Measurements from ENCODE around the gene OTOG.

Gene OTOG

DNA sequence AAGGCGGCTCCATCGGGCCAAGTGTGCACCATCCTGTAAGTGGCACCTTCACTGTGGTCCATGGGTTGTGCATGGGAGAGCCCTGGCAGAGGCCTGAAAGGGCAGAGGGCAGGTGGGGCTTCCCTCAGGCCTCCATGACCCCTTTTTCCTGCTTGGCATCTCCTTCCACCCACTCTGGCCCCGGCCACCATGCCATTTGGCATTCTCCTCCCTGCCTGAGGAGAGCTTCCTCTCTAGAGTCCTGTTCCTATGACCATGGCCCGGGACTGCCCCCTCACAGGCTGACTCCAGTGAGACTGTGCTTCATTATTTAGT lies 4.9 kb downstream of the OTOG start (continued):
- TF ChIP-seq, protein P1, sequence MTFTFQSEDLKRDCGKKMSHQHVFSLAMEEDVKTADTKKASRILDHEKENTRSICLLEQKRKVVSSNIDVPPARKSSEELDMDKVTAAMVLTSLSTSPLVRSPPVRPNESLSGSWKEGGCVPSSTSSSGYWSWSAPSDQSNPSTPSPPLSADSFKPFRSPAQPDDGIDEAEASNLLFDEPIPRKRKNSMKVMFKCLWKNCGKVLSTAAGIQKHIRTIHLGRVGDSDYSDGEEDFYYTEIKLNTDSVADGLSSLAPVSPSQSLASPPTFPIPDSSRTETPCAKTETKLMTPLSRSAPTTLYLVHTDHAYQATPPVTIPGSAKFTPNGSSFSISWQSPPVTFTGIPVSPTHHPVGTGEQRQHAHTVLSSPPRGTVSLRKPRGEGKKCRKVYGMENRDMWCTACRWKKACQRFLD (tag by site-specific recombination; IDR thresholded peaks at IDR 0.05) = no peak
- no peak for TF ChIP-seq ZNF426 (tag by site-specific recombination; IDR thresholded peaks at IDR 0.05)

DNA sequence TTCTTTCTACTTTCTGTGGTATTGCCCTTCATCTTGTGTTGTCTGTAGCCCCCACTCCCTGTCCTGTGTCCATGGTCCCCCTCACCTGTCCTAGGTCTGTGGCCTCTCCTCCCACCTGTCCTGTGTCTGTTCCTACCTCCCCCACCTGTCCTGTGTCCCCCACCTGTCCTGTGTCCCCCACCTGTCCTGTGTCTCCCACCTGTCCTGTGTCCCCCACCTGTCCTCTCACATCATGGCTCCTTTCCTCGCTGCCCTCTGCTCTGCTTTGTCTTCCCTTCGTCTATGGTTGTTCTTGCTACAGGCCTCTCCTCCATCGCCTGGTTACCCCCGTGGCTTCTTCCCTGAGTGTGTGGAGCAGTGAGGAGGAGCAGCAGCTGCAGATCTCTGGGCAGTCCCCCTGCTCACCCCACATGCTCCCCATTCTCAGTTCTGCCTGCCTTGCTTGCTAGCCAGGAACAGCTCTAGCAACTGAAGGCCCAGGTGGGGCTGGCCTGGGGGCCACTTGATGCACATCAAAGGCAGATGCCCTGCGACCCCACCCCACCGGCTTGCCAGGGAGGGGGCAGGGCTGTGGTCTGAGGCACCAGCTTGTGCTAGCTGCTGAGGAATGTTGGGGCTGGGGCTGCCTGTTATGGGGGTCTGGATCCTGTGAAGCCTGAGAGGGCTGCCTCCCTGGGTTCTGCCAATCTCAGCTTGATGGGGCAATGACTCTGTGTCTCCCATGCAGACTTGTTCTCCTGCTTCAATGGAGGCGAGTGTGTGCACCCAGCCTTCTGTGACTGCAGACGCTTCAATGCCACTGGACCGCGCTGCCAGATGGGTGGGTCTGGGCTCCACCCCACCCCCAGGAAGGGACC lies 5.6 kb downstream of the OTOG start:
- H3K4me1 ChIP-seq (ENCODE audit: control insufficient read depth, insufficient read depth, low read length) = no peaks in the 10 kb centered on the region
- ChIA-PET CTCF (interaction anchor here (1.6 to 1.7 kb wide), 2 partner anchors 12 to 25 kb away, joined by 3 to 7 read pairs; no protein-coding TSS in a partner anchor), POLR2A (no interaction called here)
- H3K27ac ChIP-seq (ENCODE audit: extremely low read depth, low read depth, low read length) = no peak overlapping the region
- H3K4me3 ChIP-seq (ENCODE audit: low read depth, low read length) = no peak overlapping the region
- no peak for TF ChIP-seq MZF1 (tag by site-specific recombination; IDR thresholded peaks at IDR 0.05; ENCODE audit: borderline replicate concordance)
- 0 out of 2 replicates have a peak, but pooled peaks have one; percentile 18 for TF ChIP-seq ZEB2 (tag by site-specific recombination; IDR thresholded peaks at IDR 0.05)
- no peaks in the 10 kb centered on the region for H3K9me3 ChIP-seq (ENCODE audit: control insufficient read depth, insufficient read depth, low read depth, low read length)
- no peaks in the 10 kb centered on the region for H3K36me3 ChIP-seq (ENCODE audit: control insufficient read depth in 2 of 2, insufficient read depth in 1 of 2, low read length in 2 of 2)

DNA sequence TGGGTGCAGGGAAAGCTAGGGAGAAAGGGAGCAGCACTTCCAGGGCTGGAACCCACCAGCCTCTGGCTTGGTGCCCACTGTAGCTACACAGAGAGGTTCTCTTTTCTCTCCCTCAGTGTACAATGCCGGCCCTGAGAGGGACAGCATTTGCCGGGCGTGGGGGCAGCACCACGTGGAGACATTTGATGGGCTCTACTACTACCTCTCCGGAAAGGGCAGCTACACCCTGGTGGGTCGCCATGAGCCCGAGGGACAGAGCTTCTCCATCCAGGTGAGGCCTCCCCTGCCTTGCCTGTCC lies 6.1 kb downstream of the OTOG start:
- CTCF ChIA-PET = interaction anchor here (0.7 to 1.7 kb wide), 3 partner anchors 11 to 178 kb away, joined by 3 to 7 read pairs (median 3); no protein-coding TSS in a partner anchor
- Histone ChIP-seq H3K9me3 (ENCODE audit: control insufficient read depth, insufficient read depth, low read depth, low read length) (no peaks in the 10 kb centered on the region), H3K36me3 (ENCODE audit: control insufficient read depth in 2 of 2, insufficient read depth in 1 of 2, low read length in 2 of 2) (no peaks in the 10 kb centered on the region), H3K4me3 (ENCODE audit: low read depth, low read length) (no peak overlapping the region), H3K4me1 (ENCODE audit: control insufficient read depth, insufficient read depth, low read length) (no peaks in the 10 kb centered on the region), H3K27ac (ENCODE audit: extremely low read depth, low read depth, low read length) (no peak overlapping the region)
- TF ChIP-seq ZNF354C (tag by site-specific recombination; IDR thresholded peaks at IDR 0.05; ENCODE audit: borderline replicate concordance, low read depth) (no peak), YY1 (tag by site-specific recombination; IDR thresholded peaks at IDR 0.05) (no peak)
- TF ChIP-seq, protein P2, sequence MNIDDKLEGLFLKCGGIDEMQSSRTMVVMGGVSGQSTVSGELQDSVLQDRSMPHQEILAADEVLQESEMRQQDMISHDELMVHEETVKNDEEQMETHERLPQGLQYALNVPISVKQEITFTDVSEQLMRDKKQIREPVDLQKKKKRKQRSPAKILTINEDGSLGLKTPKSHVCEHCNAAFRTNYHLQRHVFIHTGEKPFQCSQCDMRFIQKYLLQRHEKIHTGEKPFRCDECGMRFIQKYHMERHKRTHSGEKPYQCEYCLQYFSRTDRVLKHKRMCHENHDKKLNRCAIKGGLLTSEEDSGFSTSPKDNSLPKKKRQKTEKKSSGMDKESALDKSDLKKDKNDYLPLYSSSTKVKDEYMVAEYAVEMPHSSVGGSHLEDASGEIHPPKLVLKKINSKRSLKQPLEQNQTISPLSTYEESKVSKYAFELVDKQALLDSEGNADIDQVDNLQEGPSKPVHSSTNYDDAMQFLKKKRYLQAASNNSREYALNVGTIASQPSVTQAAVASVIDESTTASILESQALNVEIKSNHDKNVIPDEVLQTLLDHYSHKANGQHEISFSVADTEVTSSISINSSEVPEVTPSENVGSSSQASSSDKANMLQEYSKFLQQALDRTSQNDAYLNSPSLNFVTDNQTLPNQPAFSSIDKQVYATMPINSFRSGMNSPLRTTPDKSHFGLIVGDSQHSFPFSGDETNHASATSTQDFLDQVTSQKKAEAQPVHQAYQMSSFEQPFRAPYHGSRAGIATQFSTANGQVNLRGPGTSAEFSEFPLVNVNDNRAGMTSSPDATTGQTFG (tag by site-specific recombination; IDR thresholded peaks at IDR 0.05; ENCODE audit: borderline replicate concordance) = no peak
- TF ChIP-seq, protein P3, sequence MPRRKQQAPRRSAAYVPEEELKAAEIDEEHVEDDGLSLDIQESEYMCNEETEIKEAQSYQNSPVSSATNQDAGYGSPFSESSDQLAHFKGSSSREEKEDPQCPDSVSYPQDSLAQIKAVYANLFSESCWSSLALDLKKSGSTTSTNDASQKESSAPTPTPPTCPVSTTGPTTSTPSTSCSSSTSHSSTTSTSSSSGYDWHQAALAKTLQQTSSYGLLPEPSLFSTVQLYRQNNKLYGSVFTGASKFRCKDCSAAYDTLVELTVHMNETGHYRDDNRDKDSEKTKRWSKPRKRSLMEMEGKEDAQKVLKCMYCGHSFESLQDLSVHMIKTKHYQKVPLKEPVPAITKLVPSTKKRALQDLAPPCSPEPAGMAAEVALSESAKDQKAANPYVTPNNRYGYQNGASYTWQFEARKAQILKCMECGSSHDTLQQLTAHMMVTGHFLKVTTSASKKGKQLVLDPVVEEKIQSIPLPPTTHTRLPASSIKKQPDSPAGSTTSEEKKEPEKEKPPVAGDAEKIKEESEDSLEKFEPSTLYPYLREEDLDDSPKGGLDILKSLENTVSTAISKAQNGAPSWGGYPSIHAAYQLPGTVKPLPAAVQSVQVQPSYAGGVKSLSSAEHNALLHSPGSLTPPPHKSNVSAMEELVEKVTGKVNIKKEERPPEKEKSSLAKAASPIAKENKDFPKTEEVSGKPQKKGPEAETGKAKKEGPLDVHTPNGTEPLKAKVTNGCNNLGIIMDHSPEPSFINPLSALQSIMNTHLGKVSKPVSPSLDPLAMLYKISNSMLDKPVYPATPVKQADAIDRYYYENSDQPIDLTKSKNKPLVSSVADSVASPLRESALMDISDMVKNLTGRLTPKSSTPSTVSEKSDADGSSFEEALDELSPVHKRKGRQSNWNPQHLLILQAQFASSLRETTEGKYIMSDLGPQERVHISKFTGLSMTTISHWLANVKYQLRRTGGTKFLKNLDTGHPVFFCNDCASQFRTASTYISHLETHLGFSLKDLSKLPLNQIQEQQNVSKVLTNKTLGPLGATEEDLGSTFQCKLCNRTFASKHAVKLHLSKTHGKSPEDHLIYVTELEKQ (tag by site-specific recombination; IDR thresholded peaks at IDR 0.05; ENCODE audit: borderline replicate concordance) = no peak
- POLR2A ChIA-PET = no interaction called here

DNA sequence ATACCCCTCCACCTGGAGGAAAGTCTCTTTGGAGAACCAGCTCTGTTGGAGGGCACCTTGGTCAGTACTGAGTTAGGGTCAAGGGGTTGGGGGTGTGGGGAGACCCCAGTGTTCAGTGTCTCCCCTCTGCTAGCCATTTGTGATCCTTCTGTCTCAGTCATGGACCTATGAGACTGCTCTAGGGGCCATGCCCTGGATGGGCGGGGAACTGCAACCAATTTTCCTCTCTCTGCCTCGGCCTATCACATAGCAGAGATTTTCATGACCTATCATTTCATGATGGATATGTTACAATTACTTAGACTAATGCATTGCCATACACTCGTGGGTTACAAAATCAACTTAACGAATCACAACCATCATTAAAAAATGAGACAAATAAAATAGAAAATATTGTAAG lies 7.4 kb downstream of the OTOG start:
- POLR2A ChIA-PET = no interaction called here
- Histone ChIP-seq H3K9me3 (ENCODE audit: control insufficient read depth, insufficient read depth, low read depth, low read length) (no peaks in the 10 kb centered on the region), H3K4me1 (ENCODE audit: control insufficient read depth, insufficient read depth, low read length) (no peaks in the 10 kb centered on the region), H3K27ac (ENCODE audit: extremely low read depth, low read depth, low read length) (no peak overlapping the region), H3K36me3 (ENCODE audit: control insufficient read depth in 2 of 2, insufficient read depth in 1 of 2, low read length in 2 of 2) (no peaks in the 10 kb centered on the region), H3K4me3 (ENCODE audit: low read depth, low read length) (no peak overlapping the region)
- CTCF ChIA-PET = interaction anchor here (0.6 to 1.7 kb wide), 3 partner anchors 11 to 185 kb away, joined by 3 to 7 read pairs (median 3); no protein-coding TSS in a partner anchor
- TF ChIP-seq ZBTB17 (tag by site-specific recombination; IDR thresholded peaks at IDR 0.05) (no peak), SP7 (tag by site-specific recombination; IDR thresholded peaks at IDR 0.05) (no peak), EGR2 (tag by site-specific recombination; IDR thresholded peaks at IDR 0.05; ENCODE audit: low read depth) (no peak), IKZF3 (tag by site-specific recombination; IDR thresholded peaks at IDR 0.05) (no peak), ZNF354C (tag by site-specific recombination; IDR thresholded peaks at IDR 0.05; ENCODE audit: borderline replicate concordance, low read depth) (no peak), ZNF266 (tag by site-specific recombination; IDR thresholded peaks at IDR 0.05; ENCODE audit: low read depth) (no peak), ZNF174 (tag by site-specific recombination; IDR thresholded peaks at IDR 0.05) (no peak), ZSCAN16 (tag by site-specific recombination; IDR thresholded peaks at IDR 0.05) (no peak)
- TF ChIP-seq, protein P4, sequence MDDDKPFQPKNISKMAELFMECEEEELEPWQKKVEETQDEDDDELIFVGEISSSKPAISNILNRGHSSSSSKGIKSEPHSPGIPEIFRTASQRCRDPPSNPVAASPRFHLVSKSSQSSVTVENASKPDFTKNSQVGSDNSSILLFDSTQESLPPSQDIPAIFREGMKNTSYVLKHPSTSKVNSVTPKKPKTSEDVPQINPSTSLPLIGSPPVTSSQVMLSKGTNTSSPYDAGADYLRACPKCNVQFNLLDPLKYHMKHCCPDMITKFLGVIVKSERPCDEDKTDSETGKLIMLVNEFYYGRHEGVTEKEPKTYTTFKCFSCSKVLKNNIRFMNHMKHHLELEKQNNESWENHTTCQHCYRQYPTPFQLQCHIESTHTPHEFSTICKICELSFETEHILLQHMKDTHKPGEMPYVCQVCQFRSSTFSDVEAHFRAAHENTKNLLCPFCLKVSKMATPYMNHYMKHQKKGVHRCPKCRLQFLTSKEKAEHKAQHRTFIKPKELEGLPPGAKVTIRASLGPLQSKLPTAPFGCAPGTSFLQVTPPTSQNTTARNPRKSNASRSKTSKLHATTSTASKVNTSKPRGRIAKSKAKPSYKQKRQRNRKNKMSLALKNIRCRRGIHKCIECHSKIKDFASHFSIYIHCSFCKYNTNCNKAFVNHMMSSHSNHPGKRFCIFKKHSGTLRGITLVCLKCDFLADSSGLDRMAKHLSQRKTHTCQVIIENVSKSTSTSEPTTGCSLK (tag by site-specific recombination; IDR thresholded peaks at IDR 0.05) = no peak
- TF ChIP-seq, protein P5, sequence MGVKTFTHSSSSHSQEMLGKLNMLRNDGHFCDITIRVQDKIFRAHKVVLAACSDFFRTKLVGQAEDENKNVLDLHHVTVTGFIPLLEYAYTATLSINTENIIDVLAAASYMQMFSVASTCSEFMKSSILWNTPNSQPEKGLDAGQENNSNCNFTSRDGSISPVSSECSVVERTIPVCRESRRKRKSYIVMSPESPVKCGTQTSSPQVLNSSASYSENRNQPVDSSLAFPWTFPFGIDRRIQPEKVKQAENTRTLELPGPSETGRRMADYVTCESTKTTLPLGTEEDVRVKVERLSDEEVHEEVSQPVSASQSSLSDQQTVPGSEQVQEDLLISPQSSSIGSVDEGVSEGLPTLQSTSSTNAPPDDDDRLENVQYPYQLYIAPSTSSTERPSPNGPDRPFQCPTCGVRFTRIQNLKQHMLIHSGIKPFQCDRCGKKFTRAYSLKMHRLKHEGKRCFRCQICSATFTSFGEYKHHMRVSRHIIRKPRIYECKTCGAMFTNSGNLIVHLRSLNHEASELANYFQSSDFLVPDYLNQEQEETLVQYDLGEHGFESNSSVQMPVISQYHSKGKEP (tag by site-specific recombination; IDR thresholded peaks at IDR 0.05) = no peak

Measured in HEK293 (cell line).